Activated CD4-positive, alpha-beta memory T cell treated with anti-CD3 and anti-CD28 coated beads, Interleukin-2, amount 10 ng/mL, durations not matched to agents 7 days and 5 days (primary cell): ENCODE results near the gene SELENBP1. TPM values are rescaled to one million over a fixed set of nuclear protein-coding genes. Genes with fewer than 3 reads are reported as not detected.

ENCODE experiments used
- total RNA-seq, 2 experiments: library from RNA; stranded (reverse); gene quantifications; one replicate each; pipeline ENCODE4 v1.2.3, GENCODE V29; 2021

The SELENBP1 gene
- total RNA-seq, 2 experiments from 2014 or later, result not detected

Other genes with a start within 250 kb of the SELENBP1 start
- gene SEMA6C, start 226.1 kb downstream of the SELENBP1 start, total RNA-seq, result 1 to 10 TPM; 1.8 to 2.3 TPM
- 10 to 100 TPM; 31.2 to 32.0 TPM for gene TNFAIP8L2, start 216.1 kb downstream of the SELENBP1 start, total RNA-seq
- 1 to 10 TPM; 2.0 to 2.1 TPM for gene LYSMD1, start 206.8 kb downstream of the SELENBP1 start, total RNA-seq
- 10 to 100 TPM; 63.5 to 67.9 TPM for gene SCNM1, start 206.6 kb downstream of the SELENBP1 start, total RNA-seq
- 1 to 10 TPM; 1.5 to 1.9 TPM for gene TMOD4, start 196.7 kb downstream of the SELENBP1 start, total RNA-seq
- 10 to 100 TPM; 76.1 to 78.8 TPM for gene VPS72, start 182.5 kb downstream of the SELENBP1 start, total RNA-seq
- 10 to 100 TPM; 53.9 to 61.1 TPM for gene PIP5K1A, start 174.2 kb downstream of the SELENBP1 start, total RNA-seq
- 100 to 1,000 TPM; 178 to 188 TPM for gene PSMD4, start 118.0 kb downstream of the SELENBP1 start, total RNA-seq
- 10 to 100 TPM; 31.4 to 32.6 TPM for gene ZNF687, start 90.4 kb downstream of the SELENBP1 start, total RNA-seq
- gene PI4KB, start 45.3 kb downstream of the SELENBP1 start, total RNA-seq, result 10 to 100 TPM; 71.2 to 72.9 TPM
- gene RFX5, start 25.5 kb downstream of the SELENBP1 start, total RNA-seq, result 10 to 100 TPM; 96.2 to 99.3 TPM
- 100 to 1,000 TPM; 280 to 282 TPM for gene PSMB4, start 26.9 kb upstream of the SELENBP1 start, total RNA-seq
- 10 to 100 TPM; 67.2 to 73.2 TPM for gene POGZ, start 86.8 kb upstream of the SELENBP1 start, total RNA-seq
- gene CGN, start 138.7 kb upstream of the SELENBP1 start, total RNA-seq, result under 1 TPM; 0.43 to 0.96 TPM
- 1 to 10 TPM; 4.5 to 4.9 TPM for gene TUFT1, start 167.6 kb upstream of the SELENBP1 start, total RNA-seq
- 10 to 100 TPM; 28.9 to 29.6 TPM for gene SNX27, start 239.3 kb upstream of the SELENBP1 start, total RNA-seq